Skeletal muscle tissue (tissue), 4 donors: Measurements from ENCODE around the gene TSPAN11. TPM values are rescaled to one million over a fixed set of nuclear protein-coding genes. Genes with fewer than 3 reads are reported as not detected.

Experiments used
- H3K27ac ChIP-seq: one replicate; pipeline ENCODE4 v1.7.0; 2013; ENCODE audit warnings: mild to moderate bottlenecking, low read depth, low read length, inconsistent platforms
- H3K27me3 ChIP-seq, 3 donors: one replicate each; pipeline ENCODE4 v1.7.0; 2013; ENCODE audit warnings: low read length in 3 of 3; ENCODE audit not compliant: control insufficient read depth in 3 of 3, insufficient read depth in 3 of 3
- H3K36me3 ChIP-seq, 3 donors: one replicate each; pipeline ENCODE4 v1.7.0; 2013; ENCODE audit warnings: low read length in 3 of 3; ENCODE audit not compliant: control insufficient read depth in 3 of 3, insufficient read depth in 3 of 3
- H3K4me1 ChIP-seq, 3 donors: one replicate each; pipeline ENCODE4 v1.7.0; 2013; ENCODE audit warnings: low read length in 3 of 3, mild to moderate bottlenecking in 3 of 3; ENCODE audit not compliant: control insufficient read depth in 3 of 3, insufficient read depth in 3 of 3
- H3K4me3 ChIP-seq, 3 donors: one replicate each; pipeline ENCODE4 v1.7.0; 2013; ENCODE audit warnings: low read length in 3 of 3
- H3K9ac ChIP-seq, 3 donors: one replicate each; pipeline ENCODE4 v1.7.0; 2013; ENCODE audit warnings: low read length in 3 of 3, mild to moderate bottlenecking in 3 of 3, moderate library complexity in 2 of 3, low read depth in 1 of 3
- H3K9me3 ChIP-seq, 3 donors: one replicate each; pipeline ENCODE4 v1.7.0; 2013; ENCODE audit warnings: low read length in 3 of 3; ENCODE audit not compliant: control insufficient read depth in 3 of 3
- total RNA-seq: library from RNA; depleted of rRNA; stranded (reverse); fragments of >200 nt; gene quantifications from one replicate; pipeline ENCODE4 v1.2.3, GENCODE V29; 2014
- donor health status: Osteomylitis.

Gene TSPAN11
- total RNA-seq, 1 donor from 2014 or later = 7.3 TPM

DNA sequence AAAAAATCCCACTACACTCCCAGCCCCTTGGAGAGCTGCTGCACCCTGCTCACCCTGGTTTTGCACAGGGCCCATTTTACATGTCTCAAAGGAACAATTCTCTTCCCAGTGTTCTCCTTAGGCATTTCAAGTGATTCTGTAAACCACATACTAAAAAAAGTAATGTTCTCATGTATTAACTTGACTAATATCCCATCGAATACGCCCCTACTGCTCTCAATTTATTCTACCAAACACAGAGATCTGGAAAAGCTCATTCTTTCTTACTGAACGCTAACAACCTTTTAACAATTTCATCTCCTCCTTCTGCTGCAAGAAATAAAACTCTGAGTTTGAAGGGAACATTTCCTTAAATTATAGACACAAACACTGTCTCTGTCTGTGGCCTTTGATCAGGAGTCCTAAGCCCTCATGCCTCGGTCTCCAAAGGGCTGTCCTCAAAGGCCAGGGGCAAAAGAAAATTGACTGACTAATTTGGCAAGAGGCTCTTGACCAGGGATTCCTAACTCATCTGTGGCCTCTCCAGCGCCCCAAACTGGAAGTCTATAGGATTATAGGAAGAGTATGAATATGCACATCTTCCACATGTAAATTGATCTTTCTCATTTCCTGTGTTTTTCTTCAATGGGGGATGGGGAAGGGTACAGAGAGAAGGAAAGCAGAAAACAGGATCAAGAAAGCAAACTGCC, 17.1 kb upstream of the TSPAN11 start:
- peaks cover 0 to 13% (median 0%) of the 10 kb centered on the region in 3 donors for H3K4me1 ChIP-seq
- no peaks in the 10 kb centered on the region for H3K36me3 ChIP-seq
- no peak overlapping the region for H3K4me3 ChIP-seq
- H3K27me3 ChIP-seq = no peaks in the 10 kb centered on the region
- no peak overlapping the region for H3K9ac ChIP-seq
- H3K9me3 ChIP-seq = no peaks in the 10 kb centered on the region
- peak overlapping the region; percentile 40 for H3K27ac ChIP-seq

DNA sequence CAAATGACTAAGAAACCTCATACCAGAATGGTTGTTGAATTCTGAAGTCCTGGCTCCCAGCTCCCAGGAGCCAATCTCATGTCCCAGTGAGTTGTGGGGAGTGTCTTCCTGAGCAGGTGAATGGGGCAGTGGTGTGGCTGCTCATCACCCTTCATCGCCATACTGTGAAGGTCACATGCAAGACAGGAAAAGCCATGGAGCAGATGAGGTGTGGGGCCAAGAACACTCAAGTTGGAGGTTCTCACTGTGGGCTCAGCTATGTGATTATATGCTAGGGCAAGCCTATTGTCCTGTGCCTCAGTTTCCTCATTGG, 16.6 kb upstream of the TSPAN11 start:
- Histone ChIP-seq H3K27ac (no peak overlapping the region), H3K27me3 (no peaks in the 10 kb centered on the region), H3K36me3 (no peaks in the 10 kb centered on the region), H3K9ac (no peak overlapping the region), H3K4me1 (peaks cover 0 to 13% (median 0%) of the 10 kb centered on the region in 3 donors), H3K4me3 (no peak overlapping the region), H3K9me3 (no peaks in the 10 kb centered on the region)

DNA sequence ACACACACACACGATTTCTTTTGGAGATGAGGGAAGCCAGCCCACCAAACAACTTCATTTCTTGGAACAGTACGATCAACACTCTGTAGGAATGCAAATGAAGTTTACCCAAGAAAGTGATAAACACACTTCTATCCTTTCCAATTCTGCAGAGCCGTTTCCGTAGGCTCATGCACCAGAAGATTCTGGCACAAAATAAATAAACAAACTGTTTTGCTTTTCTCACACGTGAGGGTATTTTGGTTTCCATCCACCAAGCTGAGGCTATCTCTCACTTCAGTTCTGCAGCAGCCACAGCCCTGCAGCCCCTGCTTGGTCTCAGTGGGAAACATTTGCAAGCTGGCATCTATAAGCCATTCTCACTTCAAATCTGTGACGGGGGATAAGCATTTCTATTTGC, 15.3 kb upstream of the TSPAN11 start:
- H3K27ac ChIP-seq = no peak overlapping the region
- no peak overlapping the region for H3K4me3 ChIP-seq
- H3K9ac ChIP-seq = no peak overlapping the region
- no peaks in the 10 kb centered on the region for H3K27me3 ChIP-seq
- H3K36me3 ChIP-seq = no peaks in the 10 kb centered on the region
- peaks cover 0 to 13% (median 0%) of the 10 kb centered on the region in 3 donors for H3K4me1 ChIP-seq
- H3K9me3 ChIP-seq = no peaks in the 10 kb centered on the region

GRCh38 chr12:30913323-30913722, 13.2 kb upstream of the TSPAN11 start:
- Histone ChIP-seq H3K9me3 (no peaks in the 10 kb centered on the region), H3K27ac (no peak overlapping the region), H3K4me3 (no peak overlapping the region), H3K4me1 (peaks cover 0 to 13% (median 0%) of the 10 kb centered on the region in 3 donors), H3K36me3 (no peaks in the 10 kb centered on the region), H3K9ac (no peak overlapping the region), H3K27me3 (no peaks in the 10 kb centered on the region)

DNA sequence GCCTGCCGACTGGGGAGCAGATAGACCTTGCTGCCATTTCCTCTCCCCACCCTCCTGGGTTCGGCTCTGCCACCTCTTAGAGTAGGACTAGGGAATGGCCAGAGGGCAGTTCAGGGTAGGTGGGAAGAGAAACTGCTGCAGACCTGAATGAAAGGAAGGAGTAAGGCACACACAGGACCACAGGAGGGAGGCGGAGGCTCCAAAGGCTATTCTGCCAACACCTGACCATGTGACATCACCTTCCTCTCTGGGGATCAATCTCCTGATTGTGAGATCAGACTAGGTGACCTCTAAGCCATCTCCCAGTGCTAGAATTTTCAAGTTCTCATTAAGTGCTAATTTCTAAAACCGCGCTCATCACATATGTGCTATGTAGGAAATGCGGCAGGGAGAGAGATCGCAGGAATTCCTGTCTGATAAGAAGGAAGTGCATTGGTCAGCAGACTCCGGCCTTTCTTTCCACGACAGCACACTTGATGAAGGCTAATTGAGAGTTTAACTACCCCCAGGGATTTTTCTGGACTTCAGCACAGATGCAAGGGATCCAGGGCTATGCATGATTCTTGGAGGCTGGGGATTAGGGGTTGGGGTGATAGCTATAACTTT, 11.5 kb upstream of the TSPAN11 start:
- Histone ChIP-seq H3K27ac (no peak overlapping the region), H3K9ac (no peak overlapping the region), H3K4me3 (no peak overlapping the region), H3K36me3 (no peaks in the 10 kb centered on the region), H3K27me3 (no peaks in the 10 kb centered on the region), H3K4me1 (peaks cover 0 to 1% (median 0%) of the 10 kb centered on the region in 3 donors), H3K9me3 (no peaks in the 10 kb centered on the region)

DNA sequence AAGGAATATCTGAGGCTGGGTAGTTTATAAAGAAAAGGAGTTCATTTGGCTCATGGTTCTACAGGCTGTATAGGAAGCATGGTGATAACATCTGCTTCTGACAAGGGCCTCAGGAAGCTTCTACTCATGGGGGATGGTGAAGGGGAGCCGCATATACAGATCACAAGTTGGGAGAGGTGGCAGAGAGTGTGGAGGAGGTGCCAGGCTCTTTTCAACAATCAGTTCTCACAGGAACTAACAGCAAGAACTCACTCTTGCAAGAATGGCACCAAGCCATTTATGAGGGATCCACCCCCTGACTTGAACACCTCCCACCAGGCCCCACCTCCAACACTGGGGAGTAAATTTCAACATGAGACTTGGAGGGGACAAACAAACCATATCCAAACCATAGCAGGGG, 3.5 kb upstream of the TSPAN11 start:
- H3K4me1 ChIP-seq = peaks cover 4 to 10% (median 4%) of the 10 kb centered on the region in 3 donors
- no peak overlapping the region for H3K9ac ChIP-seq
- no peak overlapping the region for H3K27ac ChIP-seq
- no peaks in the 10 kb centered on the region for H3K9me3 ChIP-seq
- peaks cover 15 to 29% (median 19%) of the 10 kb centered on the region in 3 donors for H3K27me3 ChIP-seq
- H3K4me3 ChIP-seq = no peak overlapping the region
- H3K36me3 ChIP-seq = no peaks in the 10 kb centered on the region

- Histone ChIP-seq H3K4me1 (peaks cover 4 to 10% (median 6%) of the 10 kb centered on the region in 3 donors), H3K4me3 (peak overlapping the region in 2 of 3 donors; percentile 15 to 52), H3K27ac (no peak overlapping the region), H3K9ac (no peak overlapping the region), H3K9me3 (no peaks in the 10 kb centered on the region), H3K27me3 (peaks cover 15 to 50% (median 32%) of the 10 kb centered on the region in 3 donors), H3K36me3 (no peaks in the 10 kb centered on the region)
Observed at GRCh38 chr12:30925607-30926242, 823 bp upstream of the TSPAN11 start.

- H3K4me3 ChIP-seq = peak overlapping the region in 1 of 3 donors; percentile 21
- H3K9me3 ChIP-seq = no peaks in the 10 kb centered on the region
- no peak overlapping the region for H3K27ac ChIP-seq
- no peaks in the 10 kb centered on the region for H3K36me3 ChIP-seq
- peaks cover 4 to 10% (median 6%) of the 10 kb centered on the region in 3 donors for H3K4me1 ChIP-seq
- no peak overlapping the region for H3K9ac ChIP-seq
- H3K27me3 ChIP-seq = peaks cover 15 to 50% (median 32%) of the 10 kb centered on the region in 3 donors
Observed at GRCh38 chr12:30927222-30927611, 669 bp downstream of the TSPAN11 start.

DNA sequence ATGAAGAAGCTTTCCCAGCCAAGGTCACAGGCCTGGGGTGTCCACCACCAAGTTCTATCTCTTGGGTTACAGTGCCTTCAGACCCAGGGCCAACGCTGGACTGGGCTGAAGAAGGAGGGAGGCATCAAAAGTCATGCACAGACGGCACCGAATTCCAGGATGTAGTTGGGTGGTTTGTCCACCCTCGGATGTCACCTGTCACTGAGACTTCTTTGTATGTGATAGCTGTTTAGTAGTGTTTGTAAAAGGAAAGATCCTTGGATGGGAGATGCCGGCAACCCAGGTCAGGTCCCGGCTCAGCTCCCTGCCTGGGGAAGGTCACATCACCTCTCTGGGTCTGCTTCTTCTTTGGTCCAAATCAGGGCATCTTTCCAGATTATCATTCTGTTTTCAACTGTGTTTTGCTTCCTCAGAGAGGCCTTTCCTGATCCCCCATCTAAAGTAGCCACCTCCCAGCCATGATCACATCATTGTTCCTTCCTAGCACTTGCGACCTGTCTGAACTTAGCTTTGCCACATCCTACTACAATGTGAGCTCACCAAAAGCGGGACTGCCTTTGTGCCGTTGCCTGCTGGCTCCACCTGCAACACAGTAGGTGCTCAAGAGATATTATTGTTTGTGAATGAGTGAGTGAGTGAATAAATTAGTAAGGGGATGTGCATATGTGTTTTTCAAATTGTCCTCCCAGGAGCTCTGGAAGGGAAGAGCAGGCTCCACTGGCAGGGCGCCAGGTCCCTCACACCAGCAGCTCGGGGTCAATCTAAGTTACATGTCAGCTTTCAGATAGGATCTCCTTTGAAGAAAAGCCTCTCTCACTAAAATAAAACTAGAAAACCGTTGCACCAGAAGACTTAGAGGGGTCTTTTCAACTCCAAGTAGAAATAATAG, 2.1 kb downstream of the TSPAN11 start:
- H3K27me3 ChIP-seq = peaks cover 15 to 50% (median 32%) of the 10 kb centered on the region in 3 donors
- H3K27ac ChIP-seq = no peak overlapping the region
- peaks cover 4 to 10% (median 6%) of the 10 kb centered on the region in 3 donors for H3K4me1 ChIP-seq
- no peak overlapping the region for H3K9ac ChIP-seq
- H3K36me3 ChIP-seq = no peaks in the 10 kb centered on the region
- H3K9me3 ChIP-seq = no peaks in the 10 kb centered on the region
- H3K4me3 ChIP-seq = no peak overlapping the region
